HG02623 (cell line): ENCODE measurements around the gene TXNRD1.
"Not testable (repeated sequence)": the region's sequence is repeated elsewhere in the genome, so short reads cannot be mapped to it uniquely, and the experiment has no call there.

Experiments used
- ATAC-seq: cut with Tn5 transposase; IDR thresholded peaks from one replicate; pipeline ENCODE4 v1.9.1; 2021; ENCODE audit warnings: moderate library complexity; ENCODE audit not compliant: unreplicated experiment

Gene TXNRD1

GRCh38 chr12:104232609-104233280 lies 17.2 kb downstream of the TXNRD1 start:
- no peak for ATAC-seq

DNA sequence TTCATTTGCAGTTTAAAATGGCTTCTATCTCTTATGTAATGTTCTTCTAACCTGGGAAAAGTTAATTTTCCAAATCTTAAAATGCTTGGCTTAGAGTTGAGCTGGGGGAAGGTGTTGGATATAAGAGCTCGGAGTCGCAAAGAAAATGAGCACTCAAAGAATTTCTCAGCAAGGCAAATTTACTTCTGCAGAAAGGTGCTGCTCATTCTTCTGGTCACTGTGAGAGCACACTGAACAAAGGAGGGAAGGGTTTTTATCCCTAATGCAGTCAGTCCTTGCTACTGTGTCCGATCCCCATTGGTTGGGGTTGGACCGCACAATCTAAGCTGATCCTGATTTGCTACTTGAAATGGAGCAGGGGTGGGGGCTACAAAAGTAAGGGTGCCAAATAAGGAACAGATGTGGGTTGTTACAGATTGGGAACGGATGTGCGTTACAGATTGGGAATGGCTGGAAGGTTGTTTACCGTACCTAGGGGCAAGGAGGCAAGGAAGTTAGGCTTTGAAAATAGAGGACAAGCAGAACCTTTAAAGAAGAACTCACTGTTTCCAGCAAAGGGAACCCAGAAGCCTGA lies 19.4 kb downstream of the TXNRD1 start:
- ATAC-seq = no peak

GRCh38 chr12:104237930-104238329 lies 22.4 kb downstream of the TXNRD1 start:
- no peak for ATAC-seq

DNA sequence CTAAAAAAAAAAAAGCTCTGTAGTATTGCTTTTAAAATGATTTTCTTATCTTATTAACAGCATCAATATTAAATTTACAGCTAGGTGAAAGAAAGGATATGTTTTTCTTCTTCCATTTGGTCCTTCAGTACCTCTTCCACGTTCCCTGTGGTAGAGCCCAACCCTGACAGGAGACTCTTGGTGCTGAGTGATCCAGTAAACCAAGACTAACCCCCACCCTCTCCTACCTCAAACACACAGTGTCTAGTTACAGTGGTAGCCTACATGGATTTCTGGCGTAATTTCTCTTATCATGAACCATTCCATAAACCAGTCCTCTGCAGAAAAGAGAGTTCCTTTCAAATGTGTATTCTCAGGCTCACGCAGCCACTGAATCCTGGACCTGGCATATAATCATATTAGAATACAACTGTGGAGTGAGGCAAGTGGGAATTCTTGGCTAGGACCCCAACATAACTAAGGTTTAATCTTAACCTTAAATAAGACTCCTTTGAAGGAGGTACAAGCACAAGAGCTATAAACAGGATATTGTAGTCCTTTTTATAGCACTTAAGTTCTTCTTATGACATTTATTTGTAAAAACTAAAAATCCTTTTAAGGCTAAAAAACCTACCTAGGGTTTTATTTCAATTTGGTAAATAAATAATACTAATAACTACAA lies 27.1 kb downstream of the TXNRD1 start:
- ATAC-seq = no peak

- ATAC-seq = no peak
Observed at GRCh38 chr12:104243551-104243950, 28.0 kb downstream of the TXNRD1 start.

- no peak for ATAC-seq
Observed at GRCh38 chr12:104243971-104244370, 28.4 kb downstream of the TXNRD1 start.

GRCh38 chr12:104247698-104248097 lies 32.1 kb downstream of the TXNRD1 start:
- ATAC-seq = no peak

DNA sequence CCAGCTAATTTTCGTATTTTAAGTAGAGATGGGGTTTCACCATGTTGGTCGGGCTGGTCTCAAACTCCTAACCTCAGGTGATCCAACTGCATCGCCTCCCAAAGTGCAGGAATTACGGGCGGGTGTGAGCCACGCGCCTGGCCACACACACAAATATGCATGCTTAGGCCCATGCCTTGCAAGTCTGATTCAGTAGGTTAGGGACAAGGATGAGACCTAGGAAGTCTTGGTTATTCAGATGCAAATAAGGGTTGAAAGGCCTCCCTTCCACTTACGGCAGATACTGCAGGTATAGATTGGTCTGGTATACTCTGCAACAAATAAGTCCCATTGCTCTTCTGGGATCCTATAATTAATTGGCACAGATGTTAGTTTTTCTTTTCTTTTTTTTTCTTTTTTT lies 32.9 kb downstream of the TXNRD1 start:
- no peak for ATAC-seq

- no peak for ATAC-seq
Observed at GRCh38 chr12:104249017-104249416, 33.4 kb downstream of the TXNRD1 start.

DNA sequence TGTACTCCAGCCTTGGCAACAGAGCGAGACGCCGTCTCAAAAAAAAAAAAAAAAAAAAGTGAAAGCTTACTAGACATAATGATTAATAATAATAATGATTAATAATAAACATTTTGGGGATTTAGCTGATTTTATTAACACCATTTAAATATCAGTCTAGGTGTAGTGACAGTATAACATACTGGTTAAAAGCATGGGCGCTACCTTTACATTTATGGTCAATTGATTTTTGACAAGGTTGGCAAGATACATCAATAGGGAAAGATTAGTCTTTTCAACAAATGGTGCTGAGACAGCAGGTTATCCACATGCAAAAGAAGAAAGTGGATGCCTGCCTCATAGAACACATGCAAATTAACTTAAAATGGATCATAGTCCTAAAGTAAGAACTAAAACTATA lies 34.3 kb downstream of the TXNRD1 start:
- no peak for ATAC-seq

DNA sequence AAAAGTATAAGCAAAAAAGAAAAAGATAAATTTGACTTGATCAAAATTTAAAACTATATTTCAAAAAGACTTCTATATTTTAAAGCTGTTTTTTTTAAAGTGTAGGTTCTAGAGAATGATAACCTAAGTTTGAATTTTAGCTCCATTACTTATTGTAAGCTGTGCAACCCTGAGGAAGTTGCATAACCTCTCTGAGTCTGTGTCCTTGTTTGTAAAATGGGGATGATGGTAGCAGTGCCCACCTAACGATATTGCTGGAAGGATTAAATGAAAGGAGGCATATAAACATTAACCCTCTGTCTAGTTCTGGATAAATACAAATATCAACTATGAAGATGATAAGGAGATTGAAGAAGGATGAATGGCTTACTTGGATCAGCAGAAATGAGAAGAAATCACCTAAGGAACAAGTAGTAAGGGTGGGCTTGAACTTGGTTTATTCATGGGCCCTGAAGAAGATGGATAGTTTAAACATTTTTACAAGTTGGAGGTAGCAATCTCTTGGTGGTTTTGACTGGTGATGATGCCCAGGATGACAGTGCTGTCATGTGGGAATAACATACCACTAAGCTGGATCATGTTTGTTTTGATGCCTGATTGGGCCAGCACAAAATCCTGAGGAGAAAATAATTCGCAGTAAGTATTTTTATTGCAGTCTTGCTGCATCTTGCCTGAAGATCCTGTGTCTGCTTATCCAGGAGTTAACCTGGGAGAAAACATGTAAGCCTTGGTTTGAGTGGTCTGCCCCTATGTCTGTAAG lies 35.0 kb downstream of the TXNRD1 start:
- ATAC-seq = no peak

- no peak for ATAC-seq
Observed at GRCh38 chr12:104257913-104258472, 42.4 kb downstream of the TXNRD1 start.

DNA sequence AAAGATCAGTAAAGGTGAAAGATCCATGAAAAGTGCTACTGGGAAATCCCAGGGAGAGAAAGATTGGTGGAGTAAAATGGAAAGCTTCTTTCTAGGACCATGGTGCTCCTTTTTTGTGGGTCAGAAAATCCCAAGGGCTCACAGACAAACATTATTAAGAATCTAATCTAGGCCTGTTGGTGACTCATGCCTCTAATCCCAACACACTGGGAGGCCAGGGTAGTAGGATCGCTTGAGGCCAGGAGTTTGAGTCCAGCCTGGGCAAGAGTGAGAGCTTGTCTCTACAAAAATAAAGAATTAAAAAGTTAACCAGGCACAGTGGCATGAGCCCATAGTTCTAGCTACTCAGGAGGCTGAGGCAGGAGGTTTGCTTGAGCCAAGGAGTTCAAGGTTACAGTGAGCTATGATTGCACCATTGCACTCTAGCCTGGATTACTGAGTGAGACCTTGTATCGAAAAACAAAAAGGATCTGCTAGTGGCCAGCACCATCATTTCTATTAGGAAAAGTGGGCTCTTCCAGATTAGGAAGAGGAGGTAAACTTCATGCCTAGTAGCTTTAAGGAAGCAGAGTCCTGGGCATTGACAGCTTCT lies 43.0 kb downstream of the TXNRD1 start:
- no peak for ATAC-seq

DNA sequence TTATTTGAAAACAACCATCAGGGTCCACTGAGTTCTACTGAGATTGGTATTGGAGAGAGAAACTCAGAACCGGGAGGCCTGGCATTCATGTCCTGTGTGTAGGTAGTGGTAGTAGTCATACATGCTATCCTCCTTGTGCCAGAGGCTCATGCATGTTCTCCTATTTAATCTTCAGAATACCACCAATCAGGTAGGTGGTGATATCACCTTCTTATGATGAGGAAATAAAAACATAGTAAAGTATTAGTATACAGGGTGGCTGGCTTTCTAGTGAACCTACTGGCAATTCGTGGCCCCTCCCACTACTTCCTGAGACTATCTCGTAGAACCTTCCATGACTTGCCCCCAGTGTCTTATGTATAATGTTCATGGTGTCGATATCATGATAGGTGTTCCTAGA lies 47.4 kb downstream of the TXNRD1 start:
- no peak for ATAC-seq

DNA sequence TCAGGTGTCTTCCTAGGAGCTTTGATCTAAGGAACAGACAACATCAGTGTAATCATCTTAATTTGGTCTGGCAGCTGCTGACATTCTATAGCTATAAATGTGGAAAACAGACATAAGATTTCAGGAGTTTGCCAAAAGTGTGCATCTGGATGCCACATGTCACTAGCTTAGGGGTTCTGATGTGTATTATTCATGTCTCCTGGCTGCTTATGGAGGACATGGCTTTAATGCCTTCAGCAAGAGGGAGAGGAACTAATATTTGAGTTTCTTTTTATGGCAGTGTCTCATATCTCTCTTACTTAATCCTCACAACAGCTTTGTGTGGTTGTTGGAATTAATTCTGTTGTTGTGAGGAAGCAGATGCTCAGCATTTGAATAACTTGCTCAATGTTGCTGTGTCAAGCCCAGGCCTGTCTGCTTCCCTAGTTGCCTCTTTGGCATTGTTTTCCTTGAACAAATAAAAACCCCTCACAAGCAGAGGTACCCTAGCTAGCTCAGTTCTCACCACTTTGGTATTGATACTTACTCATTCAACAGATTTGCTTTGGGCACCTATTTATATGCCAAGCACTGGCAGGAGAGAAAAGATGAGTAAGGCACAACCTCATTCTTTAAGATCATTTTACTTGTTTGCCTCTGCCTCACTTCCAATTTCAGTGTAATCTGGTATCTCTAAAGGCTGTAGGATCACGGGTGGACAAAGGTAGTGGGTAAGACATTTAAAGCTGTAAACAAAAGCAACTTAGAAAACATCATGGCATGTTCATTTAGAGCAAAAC lies 48.2 kb downstream of the TXNRD1 start:
- ATAC-seq = no peak

DNA sequence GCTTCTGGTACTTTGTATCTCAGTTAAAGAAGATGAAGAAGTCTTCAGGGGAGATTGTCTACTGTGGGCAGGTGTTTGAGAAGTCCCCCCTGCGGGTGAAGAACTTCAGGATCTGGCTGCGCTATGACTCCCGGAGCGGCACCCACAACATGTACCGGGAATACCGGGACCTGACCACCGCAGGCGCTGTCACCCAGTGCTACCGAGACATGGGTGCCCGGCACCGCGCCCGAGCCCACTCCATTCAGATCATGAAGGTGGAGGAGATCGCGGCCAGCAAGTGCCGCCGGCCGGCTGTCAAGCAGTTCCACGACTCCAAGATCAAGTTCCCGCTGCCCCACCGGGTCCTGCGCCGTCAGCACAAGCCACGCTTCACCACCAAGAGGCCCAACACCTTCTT lies 49.9 kb downstream of the TXNRD1 start:
- ATAC-seq = not testable (repeated sequence)

DNA sequence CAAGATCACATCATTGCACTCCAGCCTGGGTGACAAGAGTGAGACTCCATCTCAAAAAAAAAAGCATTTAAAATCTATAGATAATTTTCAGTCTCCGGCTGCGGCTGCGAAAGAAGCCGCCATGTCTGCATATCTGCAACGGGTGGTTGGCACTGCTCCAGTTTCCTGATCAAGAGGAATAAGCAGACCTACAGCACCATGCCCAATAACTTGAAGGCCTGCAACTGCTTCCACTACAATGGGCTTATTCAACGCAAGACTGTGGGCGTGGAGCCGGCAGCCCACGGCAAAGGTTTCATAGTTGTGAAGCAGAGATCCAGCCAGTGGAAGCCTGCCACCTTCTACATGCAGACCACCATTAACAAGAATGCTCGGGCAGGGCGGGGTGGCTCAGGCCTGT lies 57.4 kb downstream of the TXNRD1 start:
- no peak for ATAC-seq

DNA sequence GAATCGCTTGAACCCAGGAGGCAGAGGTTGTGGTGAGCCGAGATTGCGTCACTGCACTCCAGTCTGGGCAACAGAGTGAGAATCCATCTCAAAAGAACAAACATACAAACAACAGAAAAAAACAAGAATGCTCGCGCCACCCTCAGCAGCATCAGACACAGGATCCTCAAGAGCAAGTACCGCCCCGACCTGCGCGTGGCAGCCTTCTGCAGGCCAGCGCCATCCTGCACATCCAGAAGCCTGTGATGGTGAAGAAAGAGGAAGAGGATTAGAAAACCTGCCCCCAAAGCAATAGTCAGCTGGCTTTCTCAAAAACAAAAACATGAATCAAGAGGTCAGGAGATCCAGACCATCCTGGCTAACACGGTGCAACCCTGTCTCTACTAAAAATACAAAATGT lies 57.9 kb downstream of the TXNRD1 start:
- ATAC-seq = no peak

DNA sequence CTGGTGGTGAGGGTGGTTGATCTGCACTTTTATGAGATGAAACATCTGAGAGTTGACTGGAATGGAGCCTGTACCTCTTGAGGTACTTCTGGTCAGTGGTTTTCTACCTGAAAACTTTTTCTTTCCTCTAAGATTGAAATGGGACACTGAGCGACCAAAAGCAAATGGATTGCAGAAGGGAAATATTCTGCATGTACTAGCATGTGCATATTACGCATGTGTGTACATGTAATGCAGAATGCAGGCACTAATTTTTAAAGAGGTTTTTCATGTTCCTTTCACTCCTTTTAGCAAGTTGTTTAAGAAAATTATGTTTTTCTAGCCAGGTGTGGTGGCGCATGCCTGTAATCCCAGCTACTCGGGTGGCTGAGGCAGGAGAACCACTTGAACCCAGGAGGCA lies 59.2 kb downstream of the TXNRD1 start:
- no peak for ATAC-seq

- no peak for ATAC-seq
Observed at GRCh38 chr12:104275689-104276088, 60.1 kb downstream of the TXNRD1 start.
